GM18511 (cell line): Measurements from ENCODE around the gene ITSN1.

ENCODE experiments used
- ATAC-seq: cut with Tn5 transposase; IDR thresholded peaks from one replicate; pipeline ENCODE4 v1.9.1; 2021; ENCODE audit warnings: mild to moderate bottlenecking, moderate library complexity; ENCODE audit not compliant: unreplicated experiment

The ITSN1 gene

DNA sequence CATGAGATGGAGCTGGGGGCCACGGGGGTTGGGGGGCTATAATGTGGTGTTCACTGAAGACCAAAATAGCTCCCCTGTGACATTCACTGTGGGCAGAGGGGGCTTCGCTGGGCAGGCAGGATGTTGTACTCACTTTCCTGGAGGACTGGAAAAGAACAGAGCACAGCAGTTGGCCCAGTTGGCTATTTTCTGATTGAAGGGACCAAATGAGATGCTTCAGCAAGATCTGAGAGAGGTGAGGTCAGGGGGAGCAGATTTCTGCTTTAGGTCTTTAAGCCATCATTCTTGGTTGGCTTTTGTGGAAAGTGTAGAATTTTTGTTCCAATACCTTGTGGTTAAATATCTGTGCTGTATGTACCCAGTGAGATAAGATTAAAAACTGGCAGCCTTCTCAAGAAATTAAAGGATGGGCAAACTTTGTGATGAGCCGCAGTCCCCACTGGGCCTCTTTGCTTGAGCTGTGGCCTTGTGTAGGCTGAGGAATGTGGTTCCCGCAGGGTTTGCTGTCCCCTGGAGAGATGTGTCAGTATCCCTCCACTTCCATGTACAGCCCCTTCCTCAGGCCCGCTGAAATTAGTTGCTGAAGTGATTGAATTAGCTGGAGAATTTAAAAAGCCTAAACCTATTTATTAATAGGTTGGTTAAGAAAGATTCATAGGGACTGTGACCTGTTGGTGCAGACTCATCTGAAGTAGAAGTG, 192.7 kb downstream of the ITSN1 start:
- ATAC-seq, result no peak

DNA sequence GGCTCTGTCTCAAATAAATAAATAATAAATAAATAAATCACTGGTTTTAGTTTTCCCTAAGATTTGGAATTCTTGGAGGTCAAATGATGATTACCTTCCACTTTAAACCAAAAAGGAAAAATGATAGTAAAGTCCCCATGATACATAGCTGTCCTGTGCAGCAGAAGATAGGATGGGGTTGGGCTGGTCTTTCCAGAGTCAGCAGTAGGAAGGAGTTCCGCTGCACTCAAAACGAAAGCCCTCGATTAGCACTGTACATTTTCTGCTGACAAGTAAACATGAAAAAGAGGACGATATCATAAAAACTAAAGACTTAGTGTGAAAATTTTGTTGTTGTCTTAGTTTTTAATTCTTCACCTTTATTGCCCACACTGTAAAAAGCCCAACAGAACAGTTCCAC, 193.6 kb downstream of the ITSN1 start:
- no peak for ATAC-seq

DNA sequence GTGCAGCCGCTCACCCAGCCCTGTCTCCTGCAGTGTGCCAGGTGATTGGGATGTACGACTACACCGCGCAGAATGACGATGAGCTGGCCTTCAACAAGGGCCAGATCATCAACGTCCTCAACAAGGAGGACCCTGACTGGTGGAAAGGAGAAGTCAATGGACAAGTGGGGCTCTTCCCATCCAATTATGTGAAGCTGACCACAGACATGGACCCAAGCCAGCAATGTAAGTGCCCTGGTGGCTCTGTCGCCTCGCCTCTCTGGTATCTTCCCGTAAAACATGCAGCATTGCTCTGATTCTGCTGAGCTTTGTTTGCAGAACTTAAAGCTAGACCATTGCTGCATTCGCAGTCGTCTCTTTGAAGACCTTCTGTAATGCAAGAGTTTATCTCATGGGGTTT, 194.1 kb downstream of the ITSN1 start:
- no peak for ATAC-seq

GRCh38 chr21:33839167-33839716, 196.9 kb downstream of the ITSN1 start:
- no peak for ATAC-seq

GRCh38 chr21:33839806-33840205, 197.5 kb downstream of the ITSN1 start:
- no peak for ATAC-seq

- ATAC-seq, result no peak
Measured at GRCh38 chr21:33840771-33841170, 198.5 kb downstream of the ITSN1 start.

DNA sequence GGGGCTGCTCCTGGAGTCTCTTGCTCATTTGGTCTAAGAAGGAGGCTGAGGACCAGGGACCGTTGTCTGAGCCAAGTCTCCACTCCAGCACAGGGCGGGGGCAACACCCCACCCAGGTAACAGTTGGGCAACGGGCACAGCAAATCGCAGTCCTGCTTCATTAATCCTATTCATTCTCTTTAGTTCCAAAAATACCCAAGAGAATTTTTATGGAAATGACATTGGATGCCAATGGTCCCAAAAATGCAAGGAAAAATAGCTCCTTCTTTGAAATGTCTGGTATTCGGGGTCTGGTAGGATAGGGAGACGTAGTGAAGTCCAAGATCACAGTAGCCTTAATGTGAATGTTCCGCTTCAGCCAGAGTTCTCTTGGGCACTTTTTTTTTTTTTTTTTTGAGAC, 199.3 kb downstream of the ITSN1 start:
- ATAC-seq, result no peak

- no peak for ATAC-seq
Measured at GRCh38 chr21:33843216-33843615, 200.9 kb downstream of the ITSN1 start.

GRCh38 chr21:33844104-33844889, 202.0 kb downstream of the ITSN1 start:
- ATAC-seq, result no peak

DNA sequence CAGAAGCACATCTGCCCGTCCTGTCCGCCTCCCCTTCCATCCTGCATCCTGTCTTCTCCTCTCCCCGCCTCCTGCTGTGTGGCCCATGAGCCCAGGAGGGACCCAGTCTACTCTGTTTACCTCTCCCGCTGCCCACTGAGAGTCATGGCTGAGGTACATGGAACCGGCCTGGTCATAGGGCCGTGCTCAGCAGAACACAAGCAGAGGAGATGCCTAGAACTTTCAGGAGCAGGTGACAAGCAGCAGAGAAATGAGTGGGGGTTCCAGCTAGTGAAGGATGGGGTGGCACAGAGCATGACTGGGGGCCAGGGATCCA, 202.5 kb downstream of the ITSN1 start:
- no peak for ATAC-seq

DNA sequence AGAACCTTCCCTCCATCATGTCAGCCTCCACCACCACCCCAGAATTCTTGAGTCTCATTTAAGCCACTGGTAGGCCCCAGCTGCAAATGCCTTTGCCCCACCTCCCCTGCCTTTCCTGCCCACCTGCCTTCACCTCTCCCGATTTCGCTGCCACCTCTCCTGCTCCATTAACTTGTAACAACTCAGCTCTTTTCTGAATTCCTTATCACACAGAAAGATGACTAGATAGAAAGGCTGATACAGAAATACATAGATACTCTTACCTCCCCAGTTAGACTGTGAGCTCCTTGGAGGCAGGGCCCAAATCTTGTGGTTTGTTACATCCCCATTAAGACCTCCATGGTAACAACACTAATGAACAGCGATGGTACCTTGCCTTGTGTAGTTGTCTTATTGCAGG, 203.8 kb downstream of the ITSN1 start:
- no peak for ATAC-seq

DNA sequence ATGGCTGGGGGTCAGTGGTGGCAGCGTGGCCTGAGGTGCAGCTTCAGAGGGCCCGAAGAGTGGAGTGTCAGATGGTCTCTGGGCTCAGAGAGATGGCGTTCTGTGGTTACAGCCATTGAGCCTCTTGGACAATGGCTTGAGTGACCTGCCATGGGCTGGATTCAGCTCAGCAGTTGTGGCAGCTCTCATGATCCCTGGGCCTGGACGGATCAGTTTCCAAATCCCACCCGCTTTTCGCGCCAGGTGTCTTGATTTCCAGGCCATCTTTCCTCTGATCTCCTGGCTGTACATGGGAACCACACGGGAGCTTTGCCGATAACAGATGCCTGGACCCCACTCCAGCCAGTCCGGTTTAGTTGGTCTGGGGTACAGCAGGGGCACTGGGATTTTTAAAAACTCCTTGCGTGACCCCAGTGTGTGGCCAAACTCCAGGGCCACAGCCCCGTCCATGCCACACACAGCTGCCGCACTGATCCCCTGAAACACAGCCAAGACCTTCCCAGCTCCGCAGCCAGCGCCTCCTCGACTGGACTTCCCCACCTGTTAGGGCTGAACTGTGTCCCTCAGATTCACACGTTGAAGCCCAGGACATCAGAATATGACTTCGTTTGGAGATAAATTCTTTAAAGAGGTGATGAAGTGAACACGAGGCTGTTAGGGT, 205.4 kb downstream of the ITSN1 start:
- no peak for ATAC-seq

GRCh38 chr21:33848249-33848953, 206.1 kb downstream of the ITSN1 start:
- no peak for ATAC-seq

- ATAC-seq, result no peak
Measured at GRCh38 chr21:33849834-33850233, 207.5 kb downstream of the ITSN1 start.

GRCh38 chr21:33850401-33850800, 208.1 kb downstream of the ITSN1 start:
- ATAC-seq, result no peak

DNA sequence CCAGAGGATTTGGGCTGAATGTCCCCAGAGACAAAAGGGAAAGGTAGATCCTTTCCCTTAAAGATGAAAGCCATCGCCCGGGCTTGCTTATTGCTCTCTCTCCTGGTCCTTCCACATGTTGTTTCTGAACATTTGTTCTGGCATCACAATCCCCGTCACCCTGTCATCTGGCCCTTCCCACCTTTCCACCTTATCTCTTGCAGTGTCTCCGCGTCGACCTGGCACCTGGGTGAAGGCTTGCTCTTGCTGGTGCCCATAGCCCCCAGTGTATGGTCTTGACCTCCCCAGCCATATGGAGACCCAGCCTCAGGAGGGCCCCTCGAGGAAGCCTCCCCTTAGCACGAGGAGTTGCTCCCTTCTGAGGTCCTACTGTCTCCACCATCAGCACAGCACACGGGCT, 208.7 kb downstream of the ITSN1 start:
- ATAC-seq, result no peak

- ATAC-seq, result no peak
Measured at GRCh38 chr21:33852485-33852884, 210.2 kb downstream of the ITSN1 start.

- no peak for ATAC-seq
Measured at GRCh38 chr21:33854604-33855003, 212.3 kb downstream of the ITSN1 start.

- ATAC-seq, result no peak
Measured at GRCh38 chr21:33855190-33855589, 212.9 kb downstream of the ITSN1 start.

GRCh38 chr21:33856893-33857527, 214.7 kb downstream of the ITSN1 start:
- no peak for ATAC-seq
